HG03025 (cell line): ENCODE data around the gene SPART.

Experiments
- ATAC-seq: cut with Tn5 transposase; IDR thresholded peaks from one replicate; pipeline ENCODE4 v1.9.1; 2021; ENCODE audit warnings: mild to moderate bottlenecking, moderate library complexity; ENCODE audit not compliant: unreplicated experiment, low FRiP score

SPART gene

GRCh38 chr13:36258831-36259230 lies 87.4 kb downstream of the SPART start:
- ATAC-seq: no peak
